Myocyte (in vitro differentiated cells): ENCODE measurements around the gene FLRT1. TPM values are rescaled to one million over a fixed set of nuclear protein-coding genes. Genes with fewer than 3 reads are reported as not detected.
A peak's percentile ranks its signal among the peaks of the same experiment; 100 is the strongest.
"Not testable (repeated sequence)": the region's sequence is repeated elsewhere in the genome, so short reads cannot be mapped to it uniquely, and the experiment has no call there.

Experiments
- DNase-seq: peaks from one replicate; pipeline ENCODE4 v3.0.0-alpha.2; 2012; ENCODE audit warnings: low read depth
- total RNA-seq: library from RNA; depleted of rRNA; stranded (reverse); fragments of >200 nt; gene quantifications from 2 replicates; pipeline ENCODE4 v1.2.3, GENCODE V29; 2014

Gene FLRT1
- total RNA-seq, 1 donor from 2014 or later = not detected

GRCh38 chr11:64044730-64045393 lies 9.1 kb downstream of the FLRT1 start:
- DNase-seq = no peak

DNA sequence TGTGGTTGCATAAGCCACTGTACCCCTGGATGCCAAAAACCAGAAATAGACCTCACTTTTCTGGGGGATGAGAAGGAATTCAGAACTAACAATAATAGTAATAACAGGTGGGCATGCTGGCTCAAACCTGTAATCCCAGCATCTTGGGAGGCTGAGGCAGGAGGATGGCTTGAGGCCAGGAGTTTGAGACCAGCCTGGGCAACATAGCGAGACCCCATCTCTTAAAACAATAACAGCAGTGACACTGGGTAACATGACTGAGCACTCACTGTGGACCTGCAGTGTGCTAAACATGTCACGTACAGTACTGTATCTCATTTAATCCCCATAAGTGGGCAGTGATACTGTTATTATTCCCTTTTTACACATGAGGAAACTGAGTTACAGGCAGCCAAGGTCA lies 10.0 kb downstream of the FLRT1 start:
- no peak for DNase-seq

DNA sequence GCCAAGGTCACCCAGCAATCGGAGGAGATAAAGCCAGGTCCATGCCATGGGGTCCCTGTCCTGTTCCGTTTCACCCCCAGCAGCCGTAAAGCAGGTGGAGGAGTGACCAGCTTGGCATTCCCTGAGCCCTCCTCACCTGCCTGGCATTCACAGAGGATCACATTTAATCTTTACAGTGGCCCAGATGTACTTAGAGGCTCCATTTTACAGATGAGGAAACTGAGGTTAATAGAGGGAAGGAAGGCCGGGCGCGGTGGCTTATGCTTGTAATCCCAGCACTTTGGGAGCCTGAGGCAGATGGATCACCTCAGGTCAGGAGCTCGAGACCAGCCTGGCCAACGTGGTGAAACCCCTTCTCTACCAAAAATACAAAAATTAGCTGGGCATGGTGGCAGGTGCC lies 11.6 kb downstream of the FLRT1 start:
- not testable (repeated sequence) for DNase-seq

GRCh38 chr11:64048042-64048854 lies 12.5 kb downstream of the FLRT1 start:
- peak; percentile 83 for DNase-seq

DNA sequence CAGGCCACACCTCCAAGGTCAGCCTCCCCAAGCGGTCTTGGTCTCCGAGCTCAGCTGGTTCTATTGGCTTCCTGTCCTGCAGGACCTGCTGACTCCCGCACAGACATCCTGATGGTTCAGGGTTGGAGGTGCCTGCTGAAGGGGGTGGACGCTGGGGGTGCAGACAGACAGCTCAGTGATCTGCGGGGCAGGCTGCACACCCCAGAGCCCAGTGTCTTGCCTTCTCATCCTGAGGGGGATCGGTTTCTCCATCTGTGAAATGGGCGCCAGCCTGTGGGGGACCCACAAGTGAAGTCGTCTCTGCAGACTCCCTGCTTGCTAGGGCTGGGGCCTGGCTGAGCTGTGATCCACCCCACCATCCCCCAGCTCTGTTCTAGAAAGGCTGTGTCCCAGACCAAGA lies 13.8 kb downstream of the FLRT1 start:
- DNase-seq = no peak

- DNase-seq = no peak
These were observed 15.6 kb downstream of the FLRT1 start for GRCh38 chr11:64051297-64051696.

DNA sequence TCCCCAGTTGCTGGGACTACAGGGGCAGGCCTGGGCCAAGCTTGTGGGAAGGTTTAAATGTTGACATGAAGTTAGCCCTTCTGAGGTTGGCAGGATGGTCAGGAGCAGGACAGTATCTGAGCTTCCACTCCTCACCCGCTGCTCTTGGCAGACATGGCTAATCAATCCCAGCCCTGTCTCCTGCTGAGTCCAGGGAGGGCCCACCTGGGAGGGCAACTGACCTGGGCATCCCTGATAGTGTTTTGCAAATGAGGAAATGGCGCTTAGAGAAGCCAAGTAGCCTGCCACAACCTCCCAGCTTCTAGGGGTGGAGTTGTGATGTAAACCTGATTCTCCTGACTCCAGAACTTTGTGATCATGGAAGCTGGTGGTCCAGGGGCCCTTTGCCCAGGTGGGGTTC lies 16.7 kb downstream of the FLRT1 start:
- no peak for DNase-seq

GRCh38 chr11:64052938-64053622 lies 17.3 kb downstream of the FLRT1 start:
- DNase-seq = no peak

GRCh38 chr11:64053699-64054098 lies 18.0 kb downstream of the FLRT1 start:
- no peak for DNase-seq

- no peak for DNase-seq
These were observed 19.3 kb downstream of the FLRT1 start for GRCh38 chr11:64055077-64055476.

DNA sequence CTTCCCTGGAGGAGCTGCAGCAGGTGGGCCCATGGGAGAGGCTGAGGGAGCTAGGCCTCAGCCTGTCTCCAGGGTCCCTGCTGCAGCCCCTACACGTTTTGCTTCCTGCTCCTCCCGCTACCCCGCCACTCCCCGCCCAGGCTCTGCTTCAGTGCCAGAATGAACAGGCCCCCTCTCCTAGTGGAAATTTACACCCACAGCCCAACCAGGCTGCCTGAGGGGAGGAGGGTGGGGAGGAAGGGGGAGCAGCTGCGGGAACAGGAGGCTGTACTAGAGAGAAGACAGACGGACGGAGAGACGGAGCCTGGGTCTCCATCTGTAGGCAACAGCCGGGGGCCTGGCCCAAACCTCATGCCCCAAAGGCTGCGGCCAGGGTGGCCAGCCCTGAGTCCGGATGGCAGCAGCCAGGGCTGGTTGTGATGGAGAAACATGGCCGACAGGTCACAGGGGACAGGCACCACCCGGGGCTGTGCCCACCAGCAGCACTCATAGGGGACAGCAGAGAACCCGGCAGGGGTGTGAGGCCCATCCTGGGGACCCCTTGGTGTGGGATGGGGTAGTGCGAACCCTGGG lies 20.6 kb downstream of the FLRT1 start:
- DNase-seq = no peak

DNA sequence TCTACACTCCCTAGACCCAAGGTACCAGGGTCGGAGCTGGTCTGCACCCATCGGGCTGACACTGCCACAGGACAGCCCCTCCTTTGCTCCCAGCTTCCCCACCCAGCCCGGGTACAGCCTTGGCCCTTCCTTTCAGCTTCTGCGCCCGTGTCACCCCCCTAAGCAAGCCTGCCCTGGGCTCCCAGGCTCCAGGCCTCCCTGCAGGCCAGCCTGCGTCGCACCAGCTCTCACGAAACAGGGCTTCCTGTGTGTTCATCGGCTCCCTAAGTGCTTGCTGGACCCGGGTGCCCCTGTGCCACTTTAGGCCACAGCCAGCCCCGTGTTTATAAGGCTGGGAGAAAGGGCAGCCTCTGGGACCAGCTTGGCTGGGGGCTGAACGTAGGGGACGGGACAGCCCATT lies 21.1 kb downstream of the FLRT1 start:
- DNase-seq = no peak

GRCh38 chr11:64057890-64058289 lies 22.2 kb downstream of the FLRT1 start:
- DNase-seq = no peak

DNA sequence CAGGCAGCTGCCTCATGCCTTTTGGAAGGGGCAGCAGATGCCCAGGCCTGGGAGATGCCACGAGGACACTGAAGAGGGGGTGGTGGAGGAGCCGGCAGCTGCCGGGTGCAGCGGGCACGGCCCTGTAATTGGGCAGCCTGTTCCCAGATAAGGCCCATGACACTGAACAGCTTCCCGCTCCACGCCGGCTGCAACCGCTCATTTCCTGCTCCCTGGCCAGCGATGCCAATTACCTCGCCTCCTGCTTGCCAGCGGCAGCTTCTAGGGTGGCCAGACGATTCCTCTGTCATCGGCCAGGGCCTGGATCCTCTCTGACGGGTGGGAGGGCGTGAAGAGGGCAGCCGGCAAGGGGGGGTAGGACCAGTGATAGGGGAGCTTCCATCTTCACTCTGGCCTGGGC lies 22.8 kb downstream of the FLRT1 start:
- DNase-seq = peak; percentile 36

DNA sequence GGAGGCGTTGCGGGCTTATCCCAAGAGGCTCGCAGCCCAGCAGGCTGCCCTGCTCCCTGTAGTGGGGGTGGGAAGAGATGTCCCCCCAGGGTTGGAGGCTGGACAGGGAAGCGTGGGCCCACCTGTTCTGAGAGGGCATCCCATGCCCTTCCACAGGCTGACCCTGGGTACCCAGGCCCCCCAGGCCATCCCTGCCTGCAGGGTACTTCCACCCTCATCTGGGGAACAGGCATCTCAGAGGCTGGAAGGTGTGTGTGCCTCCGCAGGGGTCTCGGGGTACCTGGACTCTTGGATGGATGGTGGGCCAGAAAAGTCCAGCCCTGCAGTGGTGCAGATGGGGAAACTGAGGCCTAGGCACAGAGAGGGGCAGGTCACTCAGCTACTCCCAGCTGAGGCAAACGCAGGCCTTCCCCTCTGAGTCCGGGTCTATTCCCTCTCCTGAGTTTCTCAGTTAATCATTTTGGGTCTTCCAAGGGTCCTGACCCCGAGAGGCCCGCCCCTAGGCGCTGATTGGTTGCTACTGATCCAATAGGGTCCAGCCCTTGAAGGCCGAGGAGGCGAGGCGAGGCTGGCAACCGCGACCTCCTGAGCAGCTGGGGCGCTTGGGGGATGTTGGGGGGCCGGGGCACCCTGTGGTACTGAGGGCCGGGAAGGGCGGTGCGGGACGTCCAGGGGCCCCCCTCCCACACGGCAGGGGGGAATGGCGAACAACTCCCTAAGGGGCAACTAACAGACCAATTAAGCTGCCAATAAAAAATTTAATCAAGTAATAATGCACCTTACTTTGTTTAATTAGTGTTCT lies 23.8 kb downstream of the FLRT1 start:
- DNase-seq = no peak

DNA sequence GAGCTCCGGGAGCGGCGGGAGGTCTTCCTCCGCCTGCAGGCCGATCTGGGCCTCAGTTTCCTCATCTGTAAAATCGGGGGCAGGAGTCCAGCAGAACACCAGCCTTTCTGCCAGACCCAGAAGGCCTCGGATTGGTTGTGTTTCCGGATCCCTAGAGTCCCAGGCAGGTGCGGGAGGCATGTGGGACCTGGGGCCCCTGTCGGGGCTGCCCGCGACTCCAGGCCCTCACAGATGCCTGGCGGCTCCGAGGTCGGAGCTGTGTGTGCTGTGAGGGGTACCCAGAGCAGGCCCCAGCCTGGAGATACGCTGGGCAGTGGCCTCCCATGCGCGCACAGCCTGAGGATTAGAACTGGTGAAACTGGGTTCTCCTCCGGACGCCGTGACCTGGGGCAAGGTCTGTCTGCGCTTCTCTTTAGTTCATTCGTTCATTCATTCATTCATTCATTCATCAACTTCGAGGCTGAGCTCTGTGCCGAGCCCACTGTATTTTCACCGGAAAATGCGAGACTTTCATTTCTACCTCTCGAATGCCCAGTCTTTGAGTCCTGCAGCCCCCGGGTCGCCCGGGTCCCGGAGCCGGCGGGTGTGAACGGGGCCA lies 24.6 kb downstream of the FLRT1 start:
- DNase-seq = no peak

DNA sequence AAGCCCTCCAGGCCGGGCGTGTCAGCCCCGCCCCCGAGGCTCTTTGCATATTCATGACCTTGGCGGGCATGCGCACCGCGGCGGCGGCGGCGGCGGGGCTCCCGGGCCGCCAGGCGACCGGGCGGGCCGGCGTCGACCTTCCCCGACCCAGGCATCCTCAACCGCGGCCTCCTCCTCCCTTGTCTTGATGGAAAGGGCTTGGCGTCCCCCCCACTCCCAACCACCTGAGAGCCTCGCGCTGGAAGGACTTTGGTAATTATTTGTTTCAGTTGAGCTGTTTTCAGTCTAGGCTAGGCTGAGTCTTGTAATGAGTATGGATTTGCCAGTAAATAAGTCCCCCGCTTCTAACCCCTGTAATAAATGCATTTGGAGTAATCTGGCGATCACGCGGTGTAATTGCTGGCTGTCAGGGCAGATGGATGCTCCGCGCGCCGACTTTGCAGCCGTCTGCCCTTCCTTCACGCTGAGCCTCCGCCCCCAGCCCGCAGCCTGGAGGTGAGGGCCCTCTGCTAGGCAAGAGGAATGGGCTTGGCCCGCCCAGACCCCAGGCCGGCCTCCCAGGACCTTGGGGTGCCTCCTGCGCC lies 25.2 kb downstream of the FLRT1 start:
- DNase-seq = no peak

- DNase-seq = no peak
These were observed 26.7 kb downstream of the FLRT1 start for GRCh38 chr11:64062185-64063039.

- no peak for DNase-seq
These were observed 28.0 kb downstream of the FLRT1 start for GRCh38 chr11:64063777-64064176.
